ENCODE data around the gene FNBP1. TPM values are rescaled to one million over a fixed set of nuclear protein-coding genes. Genes with fewer than 3 reads are reported as not detected.

The FNBP1 gene
- total and polyA plus RNA-seq, 2 of the 8 experiments (the other 6 are each of a cell fraction or from before 2014, with no cell fraction given): 7.2 to 40.9 TPM

DNA sequence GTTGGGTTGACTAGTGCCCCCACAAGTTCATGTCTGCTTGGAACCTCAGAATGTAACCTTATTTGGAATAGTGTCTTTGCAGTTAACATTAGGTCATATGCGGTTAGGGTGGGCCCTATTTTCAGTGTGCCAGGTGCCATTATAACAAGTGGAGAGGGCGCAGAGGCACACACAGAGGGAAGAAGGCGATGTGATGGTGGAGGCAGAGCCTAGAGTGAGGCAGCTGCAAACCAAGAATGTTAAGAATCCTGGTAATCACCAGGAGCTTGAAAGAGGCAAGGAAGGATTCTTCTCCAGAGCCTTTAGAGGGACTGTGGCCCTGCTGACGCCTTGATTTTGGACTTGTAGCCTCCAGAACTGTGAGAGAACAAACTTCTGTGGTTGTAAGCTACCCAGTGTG, 21.6 kb upstream of the FNBP1 start:
- Histone ChIP-seq H2BK15ac (ENCODE audit: low read length) (no peak overlapping the region), H2BK120ac (replicated peaks; ENCODE audit: low read depth, low read length) (no peak overlapping the region), H2AFZ (ENCODE audit: low read length) (no peak overlapping the region), H3K23ac (ENCODE audit: insufficient read length) (no peak overlapping the region), H2BK12ac (ENCODE audit: low read depth, low read length) (no peak overlapping the region), H4K20me1 (replicated peaks in 1 of 2; ENCODE audit: control insufficient read depth in 1 of 2, insufficient read depth in 2 of 2, low read length in 2 of 2) (peaks cover 0 to 4% of the 10 kb centered on the region in 2 experiments), H4K5ac (ENCODE audit: insufficient read length, low read depth, low read length) (no peak overlapping the region), H4K8ac (ENCODE audit: extremely low read depth, insufficient read depth, low read length) (no peak overlapping the region), H3K79me2 (ENCODE audit: control insufficient read depth in 1 of 2, insufficient read depth in 2 of 2, low read length in 2 of 2) (peaks cover 3 to 42% of the 10 kb centered on the region in 2 experiments; a peak in 3 of 4 replicates), H3K9ac (replicated peaks in 1 of 4; ENCODE audit: extremely low read depth in 1 of 4, low read depth in 3 of 4, low read length in 3 of 4) (no peak overlapping the region), H3K18ac (ENCODE audit: extremely low read depth, low read length) (no peak overlapping the region), H3K4me1 (replicated peaks in 1 of 4; ENCODE audit: control insufficient read depth in 3 of 4, insufficient read depth in 4 of 4, low read length in 3 of 4) (no peaks in the 10 kb centered on the region), H2BK20ac (ENCODE audit: low read length) (no peak overlapping the region), H2BK5ac (ENCODE audit: low read depth, low read length) (peak overlapping the region; percentile 71; the same call in 1 of the 2 replicates), H4K91ac (replicated peaks; ENCODE audit: insufficient read length, low read length) (no peak overlapping the region), H3K4me2 (ENCODE audit: insufficient read depth in 1 of 2, low read depth in 2 of 2, low read length in 2 of 2) (no peak overlapping the region), H3K4ac (replicated peaks; ENCODE audit: insufficient read length, low read depth, low read length) (no peak overlapping the region), H3K27ac (ENCODE audit: low read depth, low read length) (no peak overlapping the region; the same call in 1 of the 2 replicates), H3K79me1 (ENCODE audit: low read depth, low read length) (no peaks in the 10 kb centered on the region; the same call in 1 of the 2 replicates), H3K56ac (replicated peaks; ENCODE audit: insufficient read length, low read depth, low read length) (no peak overlapping the region), H3K27me3 (replicated peaks in 1 of 4; ENCODE audit: control insufficient read depth in 3 of 4, extremely low read depth in 1 of 4, insufficient read depth in 3 of 4, low read length in 3 of 4) (no peaks in the 10 kb centered on the region), H3K23me2 (ENCODE audit: low read depth, low read length) (no peaks in the 10 kb centered on the region), H3K4me3 (ENCODE audit: extremely low read depth in 1 of 4, insufficient read depth in 2 of 4, low read depth in 3 of 4, low read length in 4 of 4) (no peak overlapping the region), H3K36me3 (ENCODE audit: control insufficient read depth in 2 of 4, insufficient read depth in 4 of 4, low read length in 3 of 4) (no peaks in the 10 kb centered on the region), H3K9me3 (ENCODE audit: insufficient read depth in 2 of 2, low read depth in 1 of 2, low read length in 1 of 2) (no peaks in the 10 kb centered on the region), H2AK5ac (ENCODE audit: low read depth, low read length) (no peak overlapping the region), H3K14ac (ENCODE audit: insufficient read length) (no peak overlapping the region)
- ChIA-PET POLR2A (ENCODE audit: partially characterized antibody) (no interaction called here), CTCF (ENCODE audit: partially characterized antibody) (interaction anchor here (1.2 kb wide), 2 partner anchors 34 to 189 kb away, joined by 3 read pairs; no protein-coding TSS in a partner anchor)
- WGBS, 2 experiments (ENCODE audit: extremely low coverage in 1 of 2, insufficient coverage in 1 of 2, insufficient read length in 1 of 2, insufficient replicate concordance in 2 of 2, low coverage in 1 of 2, low lambda C conversion rate in 2 of 2, missing lambda C conversion rate in 1 of 2): 77% methylated on average over 4 of the region's 4 CpGs; no CpG with 5 or more reads in 1 of the 2 experiments
- TF ChIP-seq TEAD4 (IDR thresholded peaks at IDR 0.05; ENCODE audit: low read depth, low read length): peak; percentile 60; the same call in 1 of the 2 replicates
- TF ChIP-seq GTF2F1 (IDR thresholded peaks at IDR 0.05; ENCODE audit: borderline replicate concordance, low read depth, low read length): no peak
- TF ChIP-seq, protein P1, sequence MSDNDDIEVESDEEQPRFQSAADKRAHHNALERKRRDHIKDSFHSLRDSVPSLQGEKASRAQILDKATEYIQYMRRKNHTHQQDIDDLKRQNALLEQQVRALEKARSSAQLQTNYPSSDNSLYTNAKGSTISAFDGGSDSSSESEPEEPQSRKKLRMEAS (IDR thresholded peaks at IDR 0.05): no peak
- no peak for FAIRE-seq
- DNase-seq (ENCODE audit: low read depth in 1 of 2, low spot score in 2 of 2): no peak
